ENCODE measurements around the gene LAMA3. TPM values are rescaled to one million over a fixed set of nuclear protein-coding genes. Genes with fewer than 3 reads are reported as not detected.

The LAMA3 gene
- total RNA-seq, 1 donor from 2014 or later, result 0.47 TPM

DNA sequence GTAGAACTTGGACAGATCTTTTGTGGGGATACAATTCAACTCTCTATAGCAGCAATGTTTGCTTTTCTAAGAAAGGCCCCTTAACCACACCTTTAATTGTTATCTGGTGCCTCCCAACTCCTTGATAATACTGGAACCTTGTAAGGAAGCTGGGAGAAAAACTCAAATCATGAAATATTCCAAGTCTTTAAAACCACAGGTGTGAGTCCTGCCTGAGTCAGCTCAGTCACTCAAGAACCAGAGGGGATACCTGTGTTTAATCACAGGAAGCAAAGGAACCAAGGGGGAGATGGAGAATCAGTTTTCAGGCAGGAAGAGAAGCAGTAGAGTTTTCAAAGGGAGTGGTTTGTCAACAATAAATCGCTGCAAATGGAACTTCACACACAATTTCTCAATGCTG is 159.9 kb downstream of the LAMA3 start:
- H3K9me3 ChIP-seq (ENCODE audit: low read depth), result no peaks in the 10 kb centered on the region
- peaks cover 13% of the 10 kb centered on the region for H3K4me1 ChIP-seq
- H3K9me3 Mint-ChIP-seq, result no peaks in the 10 kb centered on the region
- H3K79me2 ChIP-seq (ENCODE audit: low read depth), result no peaks in the 10 kb centered on the region
- peaks cover 10% of the 10 kb centered on the region for H3K27me3 Mint-ChIP-seq (ENCODE audit: insufficient read depth, low read depth)
- DNase-seq (ENCODE audit: low spot score), result no peak
- no peak overlapping the region for H3K4me2 ChIP-seq
- H3K9ac ChIP-seq, result no peak overlapping the region
- no peak overlapping the region for H3K4me3 ChIP-seq
- no peak overlapping the region for H3K27ac ChIP-seq
- no peaks in the 10 kb centered on the region for H3K4me1 Mint-ChIP-seq
- H2AFZ ChIP-seq (replicated peaks), result peak overlapping the region; percentile 50
- no peaks in the 10 kb centered on the region for H3F3A ChIP-seq (ENCODE audit: low read depth)
- H4K20me1 ChIP-seq (ENCODE audit: low read depth), result no peaks in the 10 kb centered on the region
- no peaks in the 10 kb centered on the region for H3K27me3 ChIP-seq
- H3K4me3 Mint-ChIP-seq, result no peak overlapping the region
- H3K27ac Mint-ChIP-seq, result no peak overlapping the region
- no peak for TF ChIP-seq EZH2 (IDR thresholded peaks at IDR 0.05)
- no peaks in the 10 kb centered on the region for H3K36me3 ChIP-seq
- H3K36me3 Mint-ChIP-seq, result no peaks in the 10 kb centered on the region

DNA sequence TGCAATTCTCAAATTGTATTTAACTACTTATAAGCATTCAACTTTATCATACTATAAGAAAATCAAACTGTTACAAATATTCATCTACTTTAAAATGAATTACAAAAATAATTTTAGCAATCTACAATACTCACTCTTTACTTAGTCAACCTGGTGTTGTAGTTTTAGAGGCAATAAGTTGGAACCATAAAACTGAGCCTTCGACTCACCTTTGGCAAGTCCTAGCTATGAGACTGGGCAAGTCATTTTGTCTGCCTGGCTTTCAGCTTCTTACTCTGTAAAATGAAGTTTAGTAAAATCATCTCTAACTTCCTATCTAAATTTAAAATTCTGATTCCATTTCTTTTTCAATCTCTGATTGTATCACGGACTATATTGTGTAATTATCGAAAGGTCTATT is 161.0 kb downstream of the LAMA3 start:
- H3K4me1 ChIP-seq, result peaks cover 6% of the 10 kb centered on the region
- no peaks in the 10 kb centered on the region for H3K36me3 ChIP-seq
- no peaks in the 10 kb centered on the region for H3K27me3 ChIP-seq
- Mint-ChIP-seq H3K4me1 (no peaks in the 10 kb centered on the region), H3K27me3 (ENCODE audit: insufficient read depth, low read depth) (peaks cover 12% of the 10 kb centered on the region), H3K27ac (no peak overlapping the region), H3K36me3 (no peaks in the 10 kb centered on the region), H3K4me3 (no peak overlapping the region), H3K9me3 (no peaks in the 10 kb centered on the region)
- H3K4me2 ChIP-seq, result no peak overlapping the region
- no peaks in the 10 kb centered on the region for H3K79me2 ChIP-seq (ENCODE audit: low read depth)
- H2AFZ ChIP-seq (replicated peaks), result no peak overlapping the region
- TF ChIP-seq, protein P1, sequence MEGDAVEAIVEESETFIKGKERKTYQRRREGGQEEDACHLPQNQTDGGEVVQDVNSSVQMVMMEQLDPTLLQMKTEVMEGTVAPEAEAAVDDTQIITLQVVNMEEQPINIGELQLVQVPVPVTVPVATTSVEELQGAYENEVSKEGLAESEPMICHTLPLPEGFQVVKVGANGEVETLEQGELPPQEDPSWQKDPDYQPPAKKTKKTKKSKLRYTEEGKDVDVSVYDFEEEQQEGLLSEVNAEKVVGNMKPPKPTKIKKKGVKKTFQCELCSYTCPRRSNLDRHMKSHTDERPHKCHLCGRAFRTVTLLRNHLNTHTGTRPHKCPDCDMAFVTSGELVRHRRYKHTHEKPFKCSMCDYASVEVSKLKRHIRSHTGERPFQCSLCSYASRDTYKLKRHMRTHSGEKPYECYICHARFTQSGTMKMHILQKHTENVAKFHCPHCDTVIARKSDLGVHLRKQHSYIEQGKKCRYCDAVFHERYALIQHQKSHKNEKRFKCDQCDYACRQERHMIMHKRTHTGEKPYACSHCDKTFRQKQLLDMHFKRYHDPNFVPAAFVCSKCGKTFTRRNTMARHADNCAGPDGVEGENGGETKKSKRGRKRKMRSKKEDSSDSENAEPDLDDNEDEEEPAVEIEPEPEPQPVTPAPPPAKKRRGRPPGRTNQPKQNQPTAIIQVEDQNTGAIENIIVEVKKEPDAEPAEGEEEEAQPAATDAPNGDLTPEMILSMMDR (IDR thresholded peaks at IDR 0.05), result no peak
- TF ChIP-seq EZH2 (IDR thresholded peaks at IDR 0.05), result no peak
- no peak for TF ChIP-seq EZH2phosphoT487 (IDR thresholded peaks at IDR 0.05)
- no peak overlapping the region for H3K9ac ChIP-seq
- no peak overlapping the region for H3K4me3 ChIP-seq
- no peaks in the 10 kb centered on the region for H4K20me1 ChIP-seq (ENCODE audit: low read depth)
- no peaks in the 10 kb centered on the region for H3F3A ChIP-seq (ENCODE audit: low read depth)
- no peak for DNase-seq (ENCODE audit: low spot score)
- H3K9me3 ChIP-seq (ENCODE audit: low read depth), result no peaks in the 10 kb centered on the region
- no peak overlapping the region for H3K27ac ChIP-seq

DNA sequence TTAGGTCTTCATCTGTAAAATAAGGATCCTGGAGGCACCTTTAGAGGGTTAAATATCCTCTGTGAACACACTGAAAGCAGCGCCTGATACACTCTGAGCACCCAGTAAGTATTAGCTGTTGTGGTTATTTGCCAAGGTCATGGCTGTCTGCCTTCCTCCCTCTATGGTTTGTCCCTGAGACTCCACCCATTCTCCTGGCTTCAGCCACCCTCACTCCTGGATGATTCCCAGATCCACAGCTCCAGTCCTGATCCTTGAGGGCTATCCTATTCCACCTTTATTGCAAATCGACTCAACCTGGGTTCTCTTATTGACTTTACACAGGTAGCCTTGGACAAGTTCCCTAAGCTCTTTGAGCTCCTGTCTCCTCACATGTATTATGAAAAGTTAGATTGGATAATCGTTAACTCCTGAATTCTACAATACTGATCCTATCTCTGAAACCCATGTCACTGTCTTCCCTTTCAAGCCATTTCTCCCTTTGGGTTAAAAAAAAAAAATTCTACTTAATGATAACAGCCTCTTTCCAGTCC is 162.3 kb downstream of the LAMA3 start:
- Histone ChIP-seq H2AFZ (replicated peaks) (no peak overlapping the region), H3K9ac (no peak overlapping the region), H3K36me3 (no peaks in the 10 kb centered on the region), H3K27ac (no peak overlapping the region), H3K4me1 (peaks cover 4% of the 10 kb centered on the region), H3K4me3 (no peak overlapping the region), H4K20me1 (ENCODE audit: low read depth) (no peaks in the 10 kb centered on the region), H3K27me3 (no peaks in the 10 kb centered on the region), H3K4me2 (no peak overlapping the region), H3K79me2 (ENCODE audit: low read depth) (no peaks in the 10 kb centered on the region), H3K9me3 (ENCODE audit: low read depth) (no peaks in the 10 kb centered on the region), H3F3A (ENCODE audit: low read depth) (no peaks in the 10 kb centered on the region)
- TF ChIP-seq, protein P1 (IDR thresholded peaks at IDR 0.05), result no peak
- TF ChIP-seq EZH2phosphoT487 (IDR thresholded peaks at IDR 0.05) (no peak), EZH2 (IDR thresholded peaks at IDR 0.05) (no peak)
- no peak for DNase-seq (ENCODE audit: low spot score)
- Mint-ChIP-seq H3K27me3 (ENCODE audit: insufficient read depth, low read depth) (peaks cover 12% of the 10 kb centered on the region), H3K4me1 (no peaks in the 10 kb centered on the region), H3K36me3 (no peaks in the 10 kb centered on the region), H3K27ac (no peak overlapping the region), H3K9me3 (no peaks in the 10 kb centered on the region), H3K4me3 (no peak overlapping the region)

DNA sequence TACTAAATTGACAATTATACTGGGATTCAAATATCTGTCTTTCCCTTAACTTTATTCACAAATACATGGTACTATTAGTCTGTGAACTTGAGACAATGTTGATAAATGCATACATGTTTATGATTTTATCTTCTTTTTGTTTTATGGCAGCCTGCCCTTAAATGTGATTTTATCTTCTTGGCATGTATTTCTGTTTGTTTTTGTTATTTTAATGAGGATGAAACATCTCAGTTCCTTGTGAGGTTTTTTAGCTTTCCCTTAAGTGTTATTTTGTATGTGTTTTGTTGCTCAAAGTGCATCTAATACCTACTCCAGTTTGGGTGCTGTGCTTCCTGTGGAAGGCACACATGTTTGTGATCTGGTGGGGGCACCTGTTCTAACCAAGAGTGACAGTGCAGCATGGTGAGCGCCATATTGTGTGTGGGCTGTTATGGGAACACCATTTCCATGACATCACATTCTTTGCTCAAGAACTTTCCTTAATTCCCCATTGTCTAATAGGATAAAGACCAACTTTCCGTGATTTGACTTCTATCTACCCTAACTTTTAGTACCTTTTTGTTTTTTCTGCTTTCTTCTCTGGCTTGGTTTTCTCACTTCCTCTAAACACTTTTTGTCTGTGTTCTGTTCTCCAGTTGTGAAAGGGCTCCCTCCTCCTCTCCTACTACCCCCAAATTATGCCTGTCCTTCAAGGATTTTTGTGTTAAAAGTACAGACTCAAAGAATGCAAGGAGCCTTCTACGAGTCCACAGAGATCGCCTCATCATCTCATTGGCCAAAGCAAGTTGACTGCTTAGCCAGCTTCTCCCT is 163.2 kb downstream of the LAMA3 start:
- no peak overlapping the region for H3K4me3 ChIP-seq
- peaks cover 3% of the 10 kb centered on the region for H3K4me1 Mint-ChIP-seq

More for the DNA sequence above, 163.2 kb downstream of the LAMA3 start:
- Histone ChIP-seq H4K20me1 (ENCODE audit: low read depth) (no peaks in the 10 kb centered on the region), H2AFZ (replicated peaks) (no peak overlapping the region), H3K27ac (no peak overlapping the region), H3K79me2 (ENCODE audit: low read depth) (no peaks in the 10 kb centered on the region), H3K36me3 (no peaks in the 10 kb centered on the region), H3K4me1 (peaks cover 4% of the 10 kb centered on the region), H3K4me2 (no peak overlapping the region), H3K27me3 (no peaks in the 10 kb centered on the region), H3F3A (ENCODE audit: low read depth) (no peaks in the 10 kb centered on the region), H3K9me3 (ENCODE audit: low read depth) (no peaks in the 10 kb centered on the region), H3K9ac (no peak overlapping the region)
- no peak for DNase-seq (ENCODE audit: low spot score)
- TF ChIP-seq, protein P1 (IDR thresholded peaks at IDR 0.05), result no peak
- TF ChIP-seq EZH2phosphoT487 (IDR thresholded peaks at IDR 0.05) (no peak), EZH2 (IDR thresholded peaks at IDR 0.05) (no peak)
- Mint-ChIP-seq H3K9me3 (no peaks in the 10 kb centered on the region), H3K27ac (no peak overlapping the region), H3K36me3 (no peaks in the 10 kb centered on the region), H3K4me3 (no peak overlapping the region), H3K27me3 (ENCODE audit: insufficient read depth, low read depth) (peaks cover 12% of the 10 kb centered on the region)

All from neural progenitor cell (in vitro differentiated cells).